HG03575 (cell line): ENCODE measurements around the gene DNAJC24.

Experiments
- ATAC-seq: cut with Tn5 transposase; IDR thresholded peaks from one replicate; pipeline ENCODE4 v1.9.1; 2021; ENCODE audit not compliant: unreplicated experiment, insufficient number of reproducible peaks, low FRiP score; ENCODE audit errors: extremely low read depth

DNAJC24 gene

GRCh38 chr11:31408201-31408600, 38.5 kb downstream of the DNAJC24 start:
- no peak for ATAC-seq

DNA sequence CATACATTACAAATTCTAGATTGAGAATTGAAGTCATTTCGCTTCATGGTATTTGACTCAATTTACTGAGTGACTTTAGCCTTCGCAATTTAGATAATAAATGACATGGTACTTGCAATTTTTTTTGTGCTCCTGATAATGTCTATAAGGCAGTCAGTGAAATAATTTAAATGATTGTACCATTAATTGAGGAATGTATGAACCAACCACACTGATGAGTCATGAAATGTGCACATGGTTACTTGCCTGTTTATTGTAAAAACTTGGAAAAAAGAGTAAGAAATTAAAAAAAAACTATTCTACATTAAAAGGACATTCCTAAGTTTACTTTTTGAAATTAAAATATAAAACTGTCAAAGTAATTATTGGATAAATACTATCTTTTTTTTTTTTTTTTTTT, 43.3 kb downstream of the DNAJC24 start:
- no peak for ATAC-seq

- no peak for ATAC-seq
Measured at GRCh38 chr11:31414338-31414737, 44.7 kb downstream of the DNAJC24 start.

- ATAC-seq: no peak
Measured at GRCh38 chr11:31415435-31415834, 45.8 kb downstream of the DNAJC24 start.

GRCh38 chr11:31417357-31417756, 47.7 kb downstream of the DNAJC24 start:
- no peak for ATAC-seq

DNA sequence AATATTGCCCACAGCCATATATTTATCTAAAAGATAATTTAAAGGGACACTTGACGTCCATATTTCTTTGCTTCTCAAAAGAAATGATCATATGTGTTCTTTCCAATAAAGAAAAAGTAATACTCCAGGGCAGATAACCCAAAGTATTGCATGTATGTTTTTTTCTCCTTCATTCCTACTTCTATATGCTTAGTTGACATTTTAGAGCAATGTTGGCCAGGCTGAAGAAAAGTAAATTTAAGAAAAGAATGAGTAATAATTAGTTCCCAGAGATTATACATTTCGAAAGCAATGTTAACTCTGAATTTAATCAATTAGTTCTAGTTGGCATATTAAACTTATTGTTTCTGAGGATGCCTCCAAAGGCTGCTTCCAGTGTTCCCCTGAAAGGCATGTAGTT, 48.2 kb downstream of the DNAJC24 start:
- ATAC-seq: no peak

GRCh38 chr11:31419138-31419537, 49.5 kb downstream of the DNAJC24 start:
- no peak for ATAC-seq

DNA sequence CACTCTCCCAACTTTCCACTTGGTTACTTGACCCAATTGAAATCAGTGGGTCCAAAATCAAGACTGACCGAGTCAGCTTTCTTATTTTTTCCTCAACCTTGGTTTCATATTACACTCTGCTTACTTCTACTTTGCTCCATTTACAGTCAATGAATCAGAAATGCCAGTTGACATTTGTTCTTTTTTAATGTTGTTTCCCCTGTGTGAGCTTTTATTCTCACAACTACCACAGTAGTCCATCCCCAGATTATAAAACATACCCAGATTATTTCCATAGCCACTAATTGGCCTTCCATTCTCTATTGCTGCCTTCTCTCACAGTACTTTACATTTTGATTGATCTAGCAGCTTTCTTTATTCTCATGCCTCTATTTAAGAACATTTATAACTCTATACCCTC, 50.0 kb downstream of the DNAJC24 start:
- no peak for ATAC-seq

- no peak for ATAC-seq
Measured at GRCh38 chr11:31421820-31422219, 52.2 kb downstream of the DNAJC24 start.

DNA sequence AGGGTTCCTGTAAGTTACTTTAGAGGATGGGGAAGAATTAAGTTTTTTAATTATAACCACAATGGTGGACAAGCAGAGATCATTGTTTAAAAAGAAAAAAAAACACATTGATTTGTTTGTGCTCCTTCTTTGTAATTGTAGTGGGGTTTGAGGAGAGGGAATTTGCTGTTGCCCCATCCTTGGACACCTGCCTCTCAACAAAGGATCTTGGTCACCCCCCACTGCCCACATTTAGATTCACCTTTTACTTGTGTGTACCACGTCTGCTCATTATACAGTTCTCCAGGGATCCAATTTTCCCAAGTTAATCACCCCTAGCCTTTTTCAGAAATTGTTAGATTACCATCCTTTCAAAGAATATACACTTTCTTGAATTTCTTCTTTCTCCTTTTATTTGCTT, 53.0 kb downstream of the DNAJC24 start:
- no peak for ATAC-seq

DNA sequence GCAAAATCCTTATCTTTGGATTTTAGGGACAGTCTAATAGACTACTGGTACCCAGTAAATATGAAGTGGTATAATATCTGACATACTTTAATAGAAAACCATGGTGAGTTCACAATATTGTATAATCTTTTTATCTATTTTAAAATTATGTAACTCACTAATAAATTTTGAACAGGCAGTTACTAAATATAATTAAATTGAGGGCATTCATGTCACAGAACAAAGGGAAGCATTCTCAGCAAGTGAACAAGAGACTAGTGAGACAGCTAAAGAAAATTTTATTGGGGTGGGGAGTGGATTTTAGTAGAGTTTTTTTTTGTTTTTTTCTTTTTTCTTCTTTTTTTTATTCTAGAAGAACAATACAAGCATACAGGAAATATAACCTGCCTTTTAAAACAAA, 55.0 kb downstream of the DNAJC24 start:
- ATAC-seq: no peak

DNA sequence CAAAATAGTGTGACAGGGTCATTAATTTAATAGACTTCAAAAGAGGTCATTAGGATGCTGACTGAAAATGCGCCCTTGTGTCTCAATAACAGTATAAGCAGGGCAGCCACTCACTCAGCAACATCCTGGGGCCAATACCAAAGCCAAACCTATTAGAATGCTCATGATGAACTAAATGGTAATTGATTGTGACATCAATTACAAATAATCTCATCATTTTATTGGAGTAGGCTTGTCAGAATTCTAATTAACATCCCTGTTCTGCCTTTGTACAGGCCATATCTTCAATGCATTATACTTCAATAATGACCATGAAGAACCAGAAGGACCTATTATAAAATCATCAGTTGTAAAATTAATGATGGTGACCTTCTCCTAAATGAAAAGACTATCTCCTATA, 64.2 kb downstream of the DNAJC24 start:
- ATAC-seq: no peak

DNA sequence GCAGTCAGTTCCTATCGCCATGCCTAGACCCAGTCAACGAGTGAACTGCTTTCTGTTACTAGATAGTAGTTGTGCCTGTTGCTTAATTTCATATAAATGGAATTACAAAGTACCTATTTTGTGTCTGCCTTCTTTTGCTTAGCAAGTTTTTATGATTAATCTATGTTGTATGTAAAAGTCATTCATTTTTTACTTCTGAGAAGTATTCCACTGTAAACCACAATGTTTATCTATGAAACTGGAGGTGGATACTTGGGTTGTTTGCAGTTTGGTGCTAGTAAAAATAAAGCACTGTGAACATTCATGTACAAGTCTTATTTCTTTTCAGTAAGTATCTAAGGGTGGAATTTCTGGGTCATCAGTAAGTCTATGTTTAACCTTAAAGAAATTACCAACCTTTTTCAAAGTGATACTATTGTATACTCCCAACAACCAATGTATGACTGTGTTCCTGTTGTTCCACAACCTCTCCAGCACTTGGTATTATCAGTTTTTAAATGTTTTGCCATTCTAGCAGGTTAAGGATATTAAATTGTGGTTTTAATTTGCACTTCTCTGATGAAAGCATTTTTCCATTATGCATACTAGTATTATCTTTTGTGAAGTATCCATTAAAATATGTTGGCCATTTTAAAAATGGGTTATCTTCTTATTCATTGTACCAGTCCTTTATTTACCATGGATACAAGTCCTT, 68.2 kb downstream of the DNAJC24 start:
- ATAC-seq: no peak

GRCh38 chr11:31441296-31441695, 71.6 kb downstream of the DNAJC24 start:
- no peak for ATAC-seq

- ATAC-seq: no peak
Measured at GRCh38 chr11:31442086-31442485, 72.4 kb downstream of the DNAJC24 start.

DNA sequence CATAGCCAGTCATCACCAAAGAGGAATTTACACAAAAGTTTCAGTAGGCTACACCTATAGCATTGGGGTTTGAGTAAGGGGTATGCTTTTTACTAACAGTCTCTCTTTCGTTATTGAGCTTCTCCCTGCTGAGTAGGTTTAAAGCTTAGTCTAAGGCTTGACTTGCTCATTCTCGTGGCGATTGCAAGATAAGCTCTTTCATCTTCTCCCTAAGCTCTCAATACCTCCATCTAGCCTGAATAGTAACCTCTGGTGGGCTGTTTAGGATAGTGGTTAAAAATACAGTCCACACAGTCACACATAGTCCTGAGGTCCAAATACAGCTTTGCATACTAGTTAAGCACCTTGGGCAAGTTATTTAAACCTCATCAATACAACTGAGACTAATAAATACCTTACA, 74.1 kb downstream of the DNAJC24 start:
- ATAC-seq: no peak

DNA sequence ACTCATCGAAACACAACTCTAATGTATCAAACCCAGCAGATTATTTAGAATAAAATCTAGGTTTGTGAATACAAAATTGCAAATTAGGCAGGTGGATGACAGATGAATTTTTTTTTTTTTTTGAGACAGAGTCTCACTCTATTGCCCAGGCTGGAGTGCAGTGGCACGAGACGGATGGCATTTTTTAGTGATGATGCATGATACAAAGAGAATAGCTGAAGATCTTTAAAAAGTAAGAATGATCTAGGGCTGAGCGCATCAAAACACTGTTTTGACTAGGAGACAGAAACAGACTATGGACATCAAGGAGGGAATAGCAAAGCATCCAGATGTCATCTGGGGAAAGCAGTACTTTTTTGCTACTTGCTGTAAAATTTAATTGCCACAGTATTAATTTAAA, 76.0 kb downstream of the DNAJC24 start:
- no peak for ATAC-seq

DNA sequence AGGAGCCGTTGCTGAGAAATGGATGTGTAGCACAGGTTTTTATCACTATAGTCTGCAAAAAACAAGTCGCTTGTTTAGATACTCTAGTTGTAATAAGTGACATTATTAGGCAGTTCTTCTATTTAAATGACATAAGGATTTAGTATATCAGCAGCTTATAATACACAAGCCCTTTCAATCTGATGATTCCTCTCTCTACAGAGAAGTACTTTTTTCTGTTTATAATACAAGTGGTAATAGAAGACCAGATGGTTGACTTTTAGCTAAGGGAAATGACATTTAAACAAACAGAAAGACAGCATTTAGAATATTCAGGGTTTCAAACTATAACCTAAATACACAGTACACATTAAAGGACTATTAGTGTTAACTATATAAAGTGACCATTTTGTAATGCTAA, 79.4 kb downstream of the DNAJC24 start:
- ATAC-seq: no peak

DNA sequence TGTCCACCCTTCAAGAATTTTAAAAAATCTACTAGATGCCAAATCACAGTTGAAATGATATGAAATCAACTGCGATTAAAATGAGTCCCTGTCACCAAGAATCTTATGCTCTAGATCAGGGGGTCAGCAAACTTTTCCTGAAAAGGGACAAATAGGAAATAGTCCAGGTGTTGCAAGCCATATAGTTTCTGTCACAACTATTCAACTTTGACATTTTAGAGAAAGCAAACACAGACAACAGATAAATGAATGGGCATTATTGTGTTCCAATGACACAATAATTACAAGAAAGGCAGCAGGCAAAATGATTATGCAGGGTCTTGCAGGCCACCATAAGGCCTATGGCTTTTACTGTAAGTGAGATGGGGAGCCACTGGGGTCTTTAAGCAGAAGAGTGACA, 81.2 kb downstream of the DNAJC24 start:
- ATAC-seq: no peak

DNA sequence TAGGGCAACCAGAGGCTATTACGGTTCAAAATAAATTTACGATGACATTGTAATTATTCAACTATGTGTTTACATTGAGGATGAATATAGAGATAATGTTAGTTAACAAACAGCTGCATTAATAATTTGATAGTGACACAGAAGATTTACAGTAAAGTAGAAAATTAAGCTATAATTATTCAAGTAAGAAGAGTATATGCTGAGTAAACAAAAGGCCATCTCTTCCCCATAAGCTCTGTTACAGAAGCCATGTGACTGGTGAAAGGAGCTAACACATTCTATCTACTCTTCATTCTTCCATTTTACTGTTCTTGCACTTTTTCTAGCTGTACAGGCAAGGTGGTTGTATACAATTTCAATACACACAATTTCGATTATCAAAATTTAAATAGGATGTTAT, 85.5 kb downstream of the DNAJC24 start:
- ATAC-seq: no peak

DNA sequence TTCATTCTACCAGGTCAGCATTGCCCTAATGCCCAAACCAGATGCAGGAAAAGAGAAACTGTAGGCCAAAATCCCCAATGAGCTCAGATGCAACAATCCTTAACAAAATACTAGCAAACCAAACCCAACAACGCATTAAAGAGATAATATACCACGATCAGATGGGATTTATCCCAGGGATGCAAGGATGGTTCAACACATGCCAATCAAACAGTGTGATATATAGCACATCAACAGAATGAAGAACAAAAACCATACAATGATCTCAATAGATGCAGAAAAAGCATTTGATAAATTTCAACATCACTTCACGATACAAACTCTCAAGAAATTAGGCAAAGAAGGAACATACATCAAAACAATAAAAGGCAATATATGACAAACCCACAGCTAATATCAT, 94.8 kb downstream of the DNAJC24 start:
- ATAC-seq: no peak
